A549 (cell line): ENCODE measurements around the gene HLA-DQA1. TPM values are rescaled to one million over a fixed set of nuclear protein-coding genes. Genes with fewer than 3 reads are reported as not detected.

ENCODE experiments used
- ATAC-seq, 2 experiments: fragments of 200-7000 bp in 1 of 2; fragments of >200 bp in 1 of 2; cut with Nextera tagmentation in 1 of 2; cut with Tn5 transposase in 1 of 2; 3 replicates each; pipeline versions ENCODE4 v1.8.0 to v1.9.1; 2018 to 2020; ENCODE audit warnings: mild to moderate bottlenecking in 1 of 2, moderate library complexity in 1 of 2
- CTCF ChIA-PET: fragments of 300-600 bp; sonication (Branson Sonifier 250); formaldehyde crosslinking; extraction: SDS; loops from one replicate; lab custom pipeline; 2021; ENCODE audit warnings: antibody characterized with exemption, inconsistent platforms; lab: Yijun Ruan, JAX
- POLR2A ChIA-PET: fragments of 350-600 bp; formaldehyde crosslinking; extraction: SDS; loops from one replicate; lab custom pipeline; 2021; ENCODE audit warnings: antibody characterized with exemption, inconsistent platforms; lab: Yijun Ruan, JAX
- DNase-seq, 2 experiments: peaks; one replicate each; pipeline versions ENCODE4 v3.0.0 to v3.0.0-alpha.2; 2011 to 2016; ENCODE audit warnings: low read depth in 1 of 2, low spot score in 1 of 2
- FAIRE-seq: peaks from 2 replicates; lab custom pipeline; 2011; peaks lifted over from hg19 to GRCh38; lab: Jason Lieb, UNC
- H3K27ac ChIP-seq, 2 experiments: fragments of >200 bp; sonication (Bioruptor Twin); formaldehyde crosslinking; 3 replicates each; pipeline ENCODE4 v1.5.1; 2016 to 2017
- H3K4me1 ChIP-seq: fragments of >200 bp; sonication (Bioruptor Twin); formaldehyde crosslinking; 3 replicates; pipeline ENCODE4 v1.6.1; 2016
- H3K4me2 ChIP-seq: fragments of >200 bp; sonication (Bioruptor Twin); formaldehyde crosslinking; 3 replicates; pipeline ENCODE4 v1.6.1; 2016
- H3K4me3 ChIP-seq: fragments of >200 bp; sonication (Bioruptor Twin); formaldehyde crosslinking; 3 replicates; pipeline ENCODE4 v1.5.1; 2016
- H3K9me3 ChIP-seq: fragments of >200 bp; sonication (Bioruptor Twin); formaldehyde crosslinking; 3 replicates; pipeline ENCODE4 v1.6.1; 2016
- BCL3 ChIP-seq: fragments of >200 bp; sonication (Bioruptor Twin); formaldehyde crosslinking; IDR thresholded peaks from 3 replicates; pipeline ENCODE4 v1.6.1; 2016
- CTCF ChIP-seq: fragments of >200 bp; sonication (Bioruptor Twin); formaldehyde crosslinking; IDR thresholded peaks from 3 replicates; pipeline ENCODE4 v1.5.1; 2016
- EHF ChIP-seq: fragments of 250-450 bp; sonication (Bioruptor Pico); IDR thresholded peaks from 2 replicates; pipeline ENCODE4 v1.5.0; 2020; ENCODE audit warnings: mild to moderate bottlenecking
- ELK1 ChIP-seq: fragments of 150-350 bp; IDR thresholded peaks from 2 replicates; pipeline ENCODE4 v1.6.1; 2014; ENCODE audit warnings: low read depth, mild to moderate bottlenecking, low read length
- ESRRA ChIP-seq: fragments of 150-350 bp; IDR thresholded peaks from 2 replicates; pipeline ENCODE4 v1.6.1; 2014; ENCODE audit warnings: mild to moderate bottlenecking, low read length, borderline replicate concordance
- FOXS1 ChIP-seq: fragments of 250-450 bp; sonication (Bioruptor Pico); IDR thresholded peaks from 2 replicates; pipeline ENCODE4 v1.5.0; 2020; ENCODE audit warnings: mild to moderate bottlenecking, moderate library complexity
- GATA3 ChIP-seq: IDR thresholded peaks from 2 replicates; pipeline ENCODE4 v1.6.1; 2012; ENCODE audit warnings: borderline replicate concordance
- HEYL ChIP-seq: fragments of 250-450 bp; sonication (Bioruptor Pico); IDR thresholded peaks from 2 replicates; pipeline ENCODE4 v1.8.0; 2021; ENCODE audit warnings: mild to moderate bottlenecking, moderate library complexity
- HMGXB4 ChIP-seq: fragments of 250-450 bp; sonication (Bioruptor Pico); IDR thresholded peaks from 2 replicates; pipeline ENCODE4 v1.5.0; 2021; ENCODE audit warnings: mild to moderate bottlenecking, moderate library complexity, borderline replicate concordance
- HOXB5 ChIP-seq: fragments of 250-450 bp; sonication (Bioruptor Pico); IDR thresholded peaks from 2 replicates; pipeline ENCODE4 v1.5.0; 2020; ENCODE audit warnings: mild to moderate bottlenecking, moderate library complexity
- JUN ChIP-seq, 2 experiments: fragments of >200 bp; sonication (Bioruptor Twin); formaldehyde crosslinking; IDR thresholded peaks; 2 replicates in 1 of 2; 3 replicates in 1 of 2; pipeline ENCODE4 v1.6.1; 2016 to 2017
- JUNB ChIP-seq: fragments of >200 bp; sonication (Bioruptor Twin); formaldehyde crosslinking; IDR thresholded peaks from 2 replicates; pipeline ENCODE4 v1.6.1; 2016
- MAZ ChIP-seq: fragments of 150-350 bp; IDR thresholded peaks from 2 replicates; pipeline ENCODE4 v1.6.1; 2014; ENCODE audit warnings: antibody characterized with exemption, low read depth, low read length, borderline replicate concordance
- PBX3 ChIP-seq: IDR thresholded peaks from 2 replicates; pipeline ENCODE4 v1.6.1; 2012
- PHF8 ChIP-seq: fragments of 200-600 bp; sonication (generic); IDR thresholded peaks from 2 replicates; pipeline ENCODE4 v1.6.1; 2016; ENCODE audit warnings: low read depth, mild to moderate bottlenecking, antibody characterized with exemption, moderate library complexity, borderline replicate concordance
- POLR2AphosphoS2 ChIP-seq: conservative IDR thresholded peaks from 2 replicates; pipeline ENCODE4 v1.6.1; 2012; ENCODE audit warnings: low read length, improper control_type of control experiment, inconsistent platforms
- REST ChIP-seq: fragments of 200-600 bp; sonication (generic); IDR thresholded peaks from 2 replicates; pipeline ENCODE4 v1.6.1; 2016; ENCODE audit warnings: antibody characterized with exemption, mild to moderate bottlenecking, moderate library complexity
- RNF2 ChIP-seq: fragments of 200-600 bp; sonication (generic); IDR thresholded peaks from 2 replicates; pipeline ENCODE4 v1.6.1; 2016; ENCODE audit warnings: low read depth, mild to moderate bottlenecking, antibody characterized with exemption, moderate library complexity, borderline replicate concordance
- SMC3 ChIP-seq: fragments of >200 bp; sonication (Bioruptor Twin); formaldehyde crosslinking; IDR thresholded peaks from 3 replicates; pipeline ENCODE4 v1.6.1; 2018; ENCODE audit warnings: inconsistent platforms
- SREBF2 ChIP-seq: fragments of 450-650 bp; IDR thresholded peaks from 2 replicates; pipeline ENCODE4 v1.6.1; 2014; ENCODE audit warnings: mild to moderate bottlenecking, moderate library complexity
- TFCP2L1 ChIP-seq: fragments of 250-450 bp; sonication (Bioruptor Pico); IDR thresholded peaks from 2 replicates; pipeline ENCODE4 v1.5.0; 2021; ENCODE audit warnings: mild to moderate bottlenecking
- TP53 ChIP-seq: fragments of 250-450 bp; sonication (Bioruptor Pico); IDR thresholded peaks from 2 replicates; pipeline ENCODE4 v1.5.0; 2021; ENCODE audit warnings: mild to moderate bottlenecking, moderate library complexity
- ZNF302 ChIP-seq: fragments of 250-450 bp; sonication (Bioruptor Pico); IDR thresholded peaks from 2 replicates; pipeline ENCODE4 v1.9.0; 2021; ENCODE audit warnings: inconsistent platforms, mild to moderate bottlenecking, moderate library complexity
- WGBS: methylation state at CpG from one replicate; pipeline ENCODE4 v1.1.6; 2017; ENCODE audit errors: missing lambda C conversion rate; 5-methylcytosine and 5-hydroxymethylcytosine counted together
- polyA plus RNA-seq, 4 experiments: library from polyadenylated mRNA; depleted of rRNA in 3 of 4; stranded (reverse); fragments of >200 nt; fragmentation: RNase III in 1 of 4; extraction: RNeasy Plus Mini Kit Qiagen cat#74134 plus additional on column Dnase treatment in 1 of 4; gene quantifications; 2 replicates in 3 of 4; 3 replicates in 1 of 4; pipeline ENCODE4 v1.2.3, GENCODE V29; 2011 to 2017

HLA-DQA1 gene
- polyA plus RNA-seq, 2 of the 4 experiments (the other 2 are of a cell fraction): not detected

- FAIRE-seq (no peak), DNase-seq (no peak), ATAC-seq (no peak)
- Histone ChIP-seq H3K4me2 (no peak overlapping the region), H3K9me3 (no peaks in the 10 kb centered on the region), H3K4me1 (no peaks in the 10 kb centered on the region), H3K27ac (no peak overlapping the region), H3K4me3 (no peak overlapping the region)
- TF ChIP-seq POLR2AphosphoS2 (no peak), PHF8 (no peak), JUNB (no peak), ELK1 (no peak), HMGXB4 (no peak)
- CTCF ChIA-PET: no interaction called here
- no CpG with 5 or more reads among the region's 26 CpGs for WGBS
- POLR2A ChIA-PET: no interaction called here
Measured at GRCh38 chr6:32664354-32664753, 27.1 kb downstream of the HLA-DQA1 start.

- DNase-seq (no peak), FAIRE-seq (no peak), ATAC-seq (no peak)
- CTCF ChIA-PET: no interaction called here
- TF ChIP-seq JUN (IDR thresholded peaks at IDR 0.05) (no peak), SREBF2 (no peak), CTCF (no peak), TP53 (CRISPR knock-in tag) (no peak), MAZ (no peak), EHF (CRISPR knock-in tag) (no peak), ZNF302 (no peak), FOXS1 (CRISPR knock-in tag) (no peak), PBX3 (no peak), GATA3 (no peak), SMC3 (no peak), JUNB (no peak), HEYL (CRISPR knock-in tag) (no peak), REST (no peak), BCL3 (no peak), HOXB5 (CRISPR knock-in tag) (no peak), ESRRA (no peak), POLR2AphosphoS2 (no peak), TFCP2L1 (no peak), RNF2 (no peak)
- Histone ChIP-seq H3K4me3 (no peak overlapping the region), H3K9me3 (no peaks in the 10 kb centered on the region), H3K4me2 (no peak overlapping the region), H3K27ac (no peak overlapping the region), H3K4me1 (no peaks in the 10 kb centered on the region)
- POLR2A ChIA-PET: no interaction called here
- WGBS: 15% methylated on average over 4 of the region's 47 CpGs
Measured at GRCh38 chr6:32664827-32665362, 27.7 kb downstream of the HLA-DQA1 start.
